HepG2 (cell line): Measurements from ENCODE around the gene RGS19. TPM values are rescaled to one million over a fixed set of nuclear protein-coding genes. Genes with fewer than 3 reads are reported as not detected.
A peak's percentile ranks its signal among the peaks of the same experiment; 100 is the strongest.

Experiments
- ATAC-seq: fragments of 200-7000 bp; cut with Tn5 transposase; 3 replicates; pipeline ENCODE4 v1.9.1; 2020; ENCODE audit warnings: mild to moderate bottlenecking, moderate library complexity
- BruUV-seq: library from RNA; stranded (reverse); fragments of 400-500 nt; replicated peaks from 2 replicates; lab custom pipeline; 2021; lab: Mats Ljungman, UMichigan
- CTCF ChIA-PET: fragments of 300-600 bp; formaldehyde crosslinking; extraction: SDS; loops from one replicate; lab custom pipeline; 2021; ENCODE audit warnings: low total read pairs, inconsistent platforms, low intra/inter-chr PET ratio; lab: Yijun Ruan, JAX
- POLR2A ChIA-PET: fragments of 350-600 bp; sonication (Branson Sonifier 250); formaldehyde crosslinking; loops from one replicate; lab custom pipeline; 2020; ENCODE audit warnings: antibody characterized with exemption, inconsistent platforms; lab: Yijun Ruan, JAX
- DNase-seq: peaks from one replicate; pipeline ENCODE4 v3.0.0-alpha.2; 2015; ENCODE audit warnings: low spot score
- FAIRE-seq: peaks from 3 replicates; lab custom pipeline; 2011; peaks lifted over from hg19 to GRCh38; lab: Jason Lieb, UNC
- H2AFZ ChIP-seq: one replicate; pipeline ENCODE4 v1.6.1; 2011; ENCODE audit warnings: low read length, inconsistent platforms
- H3K27ac ChIP-seq: fragments of 300-600 bp; 3 replicates; pipeline ENCODE4 v1.8.0; 2011; ENCODE audit warnings: mixed run types, mild to moderate bottlenecking, mixed read lengths, low read length, inconsistent platforms; ENCODE audit not compliant: insufficient read depth; ENCODE audit errors: extremely low read length
- H3K27me3 ChIP-seq, 2 experiments: fragments of 200-600 bp in 1 of 2; 2 replicates in 1 of 2; 3 replicates in 1 of 2; pipeline versions ENCODE4 v1.6.0 to v1.8.0; 2011; ENCODE audit warnings: low read length in 2 of 2, mild to moderate bottlenecking in 2 of 2, moderate library complexity in 2 of 2, inconsistent platforms in 1 of 2; ENCODE audit not compliant: insufficient read depth in 2 of 2, control insufficient read depth in 1 of 2
- H3K36me3 ChIP-seq, 2 experiments: fragments of 200-600 bp in 1 of 2; replicated peaks in 1 of 2; 2 replicates in 1 of 2; 3 replicates in 1 of 2; pipeline versions ENCODE4 v1.5.1 to v1.8.0; 2011; ENCODE audit warnings: low read length in 2 of 2, inconsistent platforms in 1 of 2; ENCODE audit not compliant: insufficient read depth in 2 of 2, control insufficient read depth in 1 of 2
- H3K4me1 ChIP-seq: 2 replicates; pipeline ENCODE4 v1.5.1; 2012; ENCODE audit warnings: low read length, inconsistent platforms; ENCODE audit not compliant: insufficient read depth
- H3K4me2 ChIP-seq: 2 replicates; pipeline ENCODE4 v1.6.0; 2011; ENCODE audit warnings: low read depth, low read length, inconsistent platforms
- H3K4me3 ChIP-seq, 3 experiments: fragments of 200-600 bp in 1 of 3; sonication (generic), shearing (Covaris generic) in 1 of 3; replicated peaks in 1 of 3; 2 replicates each; pipeline ENCODE4 v1.5.1; 2011 to 2016; ENCODE audit warnings: low read length in 3 of 3, inconsistent platforms in 2 of 3, low read depth in 2 of 3, mild to moderate bottlenecking in 2 of 3, control low read depth in 1 of 3, mixed read lengths in 1 of 3; ENCODE audit not compliant: insufficient read depth in 1 of 3
- H3K79me2 ChIP-seq: one replicate; pipeline ENCODE4 v1.6.1; 2011; ENCODE audit warnings: low read length, inconsistent platforms; ENCODE audit not compliant: insufficient read depth
- H3K9ac ChIP-seq: 2 replicates; pipeline ENCODE4 v1.6.0; 2011; ENCODE audit warnings: mild to moderate bottlenecking, low read depth, low read length, inconsistent platforms; ENCODE audit not compliant: insufficient read depth
- H3K9me3 ChIP-seq: 2 replicates; pipeline ENCODE4 v1.5.1; 2012; ENCODE audit warnings: mild to moderate bottlenecking, low read length
- H4K20me1 ChIP-seq: 2 replicates; pipeline ENCODE4 v1.6.0; 2011; ENCODE audit warnings: inconsistent platforms, mild to moderate bottlenecking, low read length, moderate library complexity; ENCODE audit not compliant: insufficient read depth
- AGO2 ChIP-seq: fragments of 200-400 bp; formaldehyde crosslinking; optimal IDR thresholded peaks from 2 replicates; pipeline ENCODE3; 2017; ENCODE audit warnings: mild to moderate bottlenecking, low read depth, low read length, moderate library complexity
- CENPT ChIP-seq: sonication (generic); formaldehyde crosslinking; IDR thresholded peaks from 2 replicates; pipeline ENCODE4 v1.8.0; 2022; ENCODE audit warnings: low read depth, mild to moderate bottlenecking, moderate library complexity, missing genetic modification reagents
- FOXA1 ChIP-seq, 2 experiments: fragments of 450-650 bp in 1 of 2; sonication (generic) in 1 of 2; formaldehyde crosslinking in 1 of 2; IDR thresholded peaks; 2 replicates each; pipeline versions ENCODE4 v1.4.0 to v1.6.1; 2016 to 2020; ENCODE audit warnings: missing genetic modification reagents in 1 of 2
- MAX ChIP-seq: IDR thresholded peaks from 2 replicates; pipeline ENCODE4 v1.6.1; 2012; ENCODE audit warnings: inconsistent platforms
- MED8 ChIP-seq: sonication (generic); formaldehyde crosslinking; IDR thresholded peaks from 2 replicates; pipeline ENCODE4 v1.8.1; 2023; ENCODE audit warnings: mild to moderate bottlenecking, missing genetic modification reagents; ENCODE audit not compliant: insufficient replicate concordance
- MNT ChIP-seq: fragments of 450-650 bp; IDR thresholded peaks from 2 replicates; pipeline ENCODE4 v1.6.1; 2016
- NFATC3 ChIP-seq: sonication (generic); formaldehyde crosslinking; IDR thresholded peaks from 2 replicates; pipeline ENCODE4 v1.5.1; 2020; ENCODE audit warnings: mild to moderate bottlenecking, missing genetic modification reagents
- ZNF749 ChIP-seq: sonication (generic); formaldehyde crosslinking; IDR thresholded peaks from 2 replicates; pipeline ENCODE4 v1.8.0; 2022; ENCODE audit warnings: mild to moderate bottlenecking, missing genetic modification reagents, moderate library complexity, borderline replicate concordance
- ZNF800 ChIP-seq: sonication (generic); formaldehyde crosslinking; IDR thresholded peaks from 2 replicates; pipeline ENCODE4 v1.4.0; 2020; ENCODE audit warnings: missing genetic modification reagents
- WGBS: methylation state at CpG from one replicate; pipeline ENCODE4 v1.1.6; 2017; ENCODE audit warnings: low lambda C conversion rate; 5-methylcytosine and 5-hydroxymethylcytosine counted together
- in situ Hi-C: cut with HindIII; loops from 2 replicates; pipeline ENCODE4 v1.10.0; 2017; ENCODE audit warnings: low pct_unique_long_range_greater_than_20kb; ENCODE audit not compliant: extremely low pct_ligation_motif_present
- intact Hi-C: fragments of 100-400 bp; cut with micrococcal nuclease; formaldehyde crosslinking; loops from one replicate; pipeline ENCODE4 v1.10.0; 2022; ENCODE audit not compliant: unreplicated experiment
- polyA plus RNA-seq, 8 experiments: library from polyadenylated mRNA; depleted of rRNA in 3 of 8; stranded (reverse) in 7 of 8; unstranded in 1 of 8; fragments of >200 nt; fragmentation: Illumina TruSeq in 4 of 8; extraction: Trizol in 4 of 8; gene quantifications; 2 replicates each; pipeline versions ENCODE4 v1.2.1 to v1.2.3, GENCODE V29; 2011 to 2016; ENCODE audit warnings: low read depth in 4 of 8, missing spikeins in 1 of 8, mixed read lengths in 1 of 8; ENCODE audit not compliant: insufficient read depth in 1 of 8
- total RNA-seq, 5 experiments: library from RNA; depleted of rRNA; stranded (reverse); fragments of >200 nt; fragmentation: Illumina TruSeq; extraction: Trizol; gene quantifications; 2 replicates each; pipeline ENCODE4 v1.2.3, GENCODE V29; 2016; ENCODE audit warnings: low read depth in 1 of 5

RGS19 gene
- total and polyA plus RNA-seq, 2 of the 13 experiments (the other 11 are each of a cell fraction or from before 2014, with no cell fraction given), result 10.7 to 11.9 TPM

- ChIA-PET POLR2A (interaction anchor here (4.9 kb wide), 1 partner anchor 12 kb away, joined by 25 read pairs; no protein-coding TSS in a partner anchor), CTCF (no interaction called here)
- no peak overlapping the region for H3K4me3 ChIP-seq
- H3K27me3 ChIP-seq, result no peaks in the 10 kb centered on the region
- no TSS peak for BruUV-seq
- ATAC-seq (no peak), FAIRE-seq (no peak), DNase-seq (no peak)
- H2AFZ ChIP-seq, result no peak overlapping the region
- intact Hi-C loops (no loop called here), in situ Hi-C loops (no loop called here)
- WGBS, result 82% methylated on average over 8 of the region's 8 CpGs
- H3K27ac ChIP-seq, result no peak overlapping the region
- no peaks in the 10 kb centered on the region for H3K36me3 ChIP-seq
- H3K9me3 ChIP-seq, result no peaks in the 10 kb centered on the region
- no peak for TF ChIP-seq ZNF749 (CRISPR knock-in tag)
- TF ChIP-seq FOXA1 (IDR thresholded peaks at IDR 0.05), result no peak
- TF ChIP-seq FOXA1 (CRISPR knock-in tag; IDR thresholded peaks at IDR 0.05), result no peak
- no peak overlapping the region for H3K4me2 ChIP-seq
- H3K9ac ChIP-seq, result no peak overlapping the region
- H3K4me1 ChIP-seq, result peaks cover 37% of the 10 kb centered on the region
- 0 out of 2 replicates have a peak, but pooled peaks cover 5% of the 10 kb centered on the region for H4K20me1 ChIP-seq
- H3K79me2 ChIP-seq, result no peaks in the 10 kb centered on the region
Measured at GRCh38 chr20:64077094-64077493, 2.2 kb downstream of the RGS19 start.

- Histone ChIP-seq H3K79me2 (no peaks in the 10 kb centered on the region), H3K4me1 (peaks cover 30% of the 10 kb centered on the region), H3K27me3 (no peaks in the 10 kb centered on the region), H4K20me1 (no peaks in the 10 kb centered on the region), H2AFZ (no peak overlapping the region), H3K9ac (no peak overlapping the region), H3K36me3 (no peaks in the 10 kb centered on the region), H3K4me3 (no peak overlapping the region), H3K4me2 (no peak overlapping the region), H3K27ac (no peak overlapping the region), H3K9me3 (no peaks in the 10 kb centered on the region)
- 91% methylated on average over 15 of the region's 22 CpGs for WGBS
- in situ Hi-C loops (no loop called here), intact Hi-C loops (no loop called here)
- DNase-seq (no peak), ATAC-seq (no peak), FAIRE-seq (no peak)
- POLR2A ChIA-PET, result no interaction called here
- CTCF ChIA-PET, result no interaction called here
- no TSS peak for BruUV-seq
- TF ChIP-seq MED8, result peak; percentile 18
- no peak for TF ChIP-seq CENPT (CRISPR knock-in tag)
- no peak for TF ChIP-seq NFATC3 (CRISPR knock-in tag)
- peak; percentile 59; the same call in 1 of the 2 replicates for TF ChIP-seq MNT
- peak; percentile 7 for TF ChIP-seq AGO2
- no peak for TF ChIP-seq MAX
- no peak for TF ChIP-seq ZNF800 (CRISPR knock-in tag)
Measured at GRCh38 chr20:64076061-64076997, 3.0 kb downstream of the RGS19 start.
